SW 1271 (cell line): ENCODE results near the gene ABCB11.
"Not testable (repeated sequence)": the region's sequence is repeated elsewhere in the genome, so short reads cannot be mapped to it uniquely, and the experiment has no call there.

ENCODE experiments used
- DNase-seq, 2 experiments: peaks; one replicate each; lab custom pipeline; 2025; lab: John Stamatoyannopoulos, UW

Gene ABCB11

GRCh38 chr2:168932174-168932573 lies 99.0 kb downstream of the ABCB11 start:
- not testable (repeated sequence) for DNase-seq

GRCh38 chr2:168930242-168930641 lies 100.9 kb downstream of the ABCB11 start:
- DNase-seq: no peak

- no peak for DNase-seq
Observed at GRCh38 chr2:168929031-168929430, 102.1 kb downstream of the ABCB11 start.

GRCh38 chr2:168928113-168928831 lies 102.9 kb downstream of the ABCB11 start:
- no peak for DNase-seq

GRCh38 chr2:168926621-168927386 lies 104.3 kb downstream of the ABCB11 start:
- no peak for DNase-seq

- peak in 1 of 2 experiments; percentile 44 for DNase-seq
Observed at GRCh38 chr2:168920504-168921157, 110.5 kb downstream of the ABCB11 start.

GRCh38 chr2:168916331-168916675 lies 114.8 kb downstream of the ABCB11 start:
- DNase-seq: no peak

- no peak for DNase-seq
Observed at GRCh38 chr2:168915441-168916330, 115.4 kb downstream of the ABCB11 start.

- no peak for DNase-seq
Observed at GRCh38 chr2:168913495-168913894, 117.6 kb downstream of the ABCB11 start.

- no peak for DNase-seq
Observed at GRCh38 chr2:168912901-168913369, 118.2 kb downstream of the ABCB11 start.

GRCh38 chr2:168912466-168912865 lies 118.7 kb downstream of the ABCB11 start:
- no peak for DNase-seq

- DNase-seq: no peak
Observed at GRCh38 chr2:168910330-168910729, 120.8 kb downstream of the ABCB11 start.

GRCh38 chr2:168907940-168908662 lies 123.0 kb downstream of the ABCB11 start:
- no peak for DNase-seq

GRCh38 chr2:168904358-168904757 lies 126.8 kb downstream of the ABCB11 start:
- no peak for DNase-seq

GRCh38 chr2:168903888-168904287 lies 127.2 kb downstream of the ABCB11 start:
- DNase-seq: no peak

GRCh38 chr2:168901003-168901402 lies 130.1 kb downstream of the ABCB11 start, which contains the start of gene G6PC2:
TSS of gene G6PC2 (plus strand) at chr2:168901291. CDS start at chr2:168901332, 41 bp downstream.
- DNase-seq: no peak

- no peak for DNase-seq
Observed at GRCh38 chr2:168897449-168897848, 133.7 kb downstream of the ABCB11 start.

GRCh38 chr2:168896783-168897182 lies 134.3 kb downstream of the ABCB11 start:
- DNase-seq: no peak

GRCh38 chr2:168895771-168896170 lies 135.4 kb downstream of the ABCB11 start:
- no peak for DNase-seq

GRCh38 chr2:168894720-168895119 lies 136.4 kb downstream of the ABCB11 start:
- DNase-seq: no peak

GRCh38 chr2:168894101-168894500 lies 137.0 kb downstream of the ABCB11 start:
- DNase-seq: no peak
